Neural crest cell (in vitro differentiated cells): ENCODE results near the gene AOC3. TPM values are rescaled to one million over a fixed set of nuclear protein-coding genes. Genes with fewer than 3 reads are reported as not detected.
"Not testable (repeated sequence)": the region's sequence is repeated elsewhere in the genome, so short reads cannot be mapped to it uniquely, and the experiment has no call there.

ENCODE experiments used
- DNase-seq: peaks from one replicate; pipeline ENCODE4 v3.0.0; 2021; ENCODE audit warnings: low read depth, mixed read lengths, low spot score
- H3K27ac Mint-ChIP-seq: one replicate; pipeline ENCODE4 v1.8.0; 2021; ENCODE audit warnings: mild to moderate bottlenecking, mixed read lengths; ENCODE audit not compliant: unreplicated experiment
- H3K27me3 Mint-ChIP-seq: 2 replicates; pipeline ENCODE4 v1.8.0; 2021; ENCODE audit warnings: low read depth, mild to moderate bottlenecking, mixed read lengths
- H3K36me3 Mint-ChIP-seq: 2 replicates; pipeline ENCODE4 v1.8.0; 2021; ENCODE audit warnings: low read depth, mild to moderate bottlenecking, mixed read lengths
- H3K4me1 Mint-ChIP-seq: 2 replicates; pipeline ENCODE4 v1.8.0; 2021; ENCODE audit warnings: mixed read lengths
- H3K4me3 Mint-ChIP-seq: one replicate; pipeline ENCODE4 v1.8.0; 2021; ENCODE audit warnings: mild to moderate bottlenecking, mixed read lengths
- H3K9me3 Mint-ChIP-seq: 2 replicates; pipeline ENCODE4 v1.8.0; 2021; ENCODE audit warnings: mixed read lengths
- total RNA-seq: library from RNA; stranded (reverse); gene quantifications from 2 replicates; pipeline ENCODE4 v1.2.1, GENCODE V29; 2021
- TF ChIP-seq, protein P1 (sequence below): fragments of 200-600 bp; sonication (generic); conservative IDR thresholded peaks from 2 replicates; pipeline ENCODE4 v1.5.0; 2021; ENCODE audit warnings: antibody characterized with exemption, mild to moderate bottlenecking

Gene AOC3
- total RNA-seq, 1 donor from 2014 or later: 1.1 TPM

DNA sequence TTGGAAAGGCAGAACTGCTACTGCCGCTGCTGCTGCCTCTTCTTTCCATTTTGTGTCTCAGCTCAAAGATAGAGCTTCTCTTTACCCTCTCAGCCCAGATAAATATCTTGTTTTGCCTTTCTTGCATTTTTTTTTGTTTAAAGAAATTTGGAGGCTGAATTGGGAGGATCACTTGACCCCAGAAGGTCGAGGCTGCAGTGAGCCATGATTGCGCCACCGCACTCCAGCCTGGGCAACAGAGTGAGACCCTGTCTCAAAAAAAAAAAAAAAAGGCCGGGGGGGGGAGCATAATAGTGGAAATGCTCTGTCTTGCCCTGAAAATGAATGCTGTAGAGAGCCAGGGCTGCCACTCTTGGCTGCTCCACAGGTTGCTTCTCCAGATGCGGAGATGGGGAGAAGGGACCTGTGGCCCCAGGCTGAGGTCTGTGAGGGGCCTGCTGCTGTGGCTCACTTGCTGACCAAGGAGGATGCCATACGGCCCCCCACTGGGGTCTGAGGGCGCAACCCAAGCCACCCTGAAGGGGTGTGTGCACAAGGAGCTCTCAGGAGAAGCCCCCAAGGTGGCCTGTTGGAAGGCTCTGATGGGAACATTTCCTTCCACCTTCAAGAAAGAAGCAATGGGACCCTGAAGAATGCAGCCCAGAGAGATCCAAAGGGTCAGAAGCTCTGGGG, 28.1 kb downstream of the AOC3 start:
- H3K4me3 Mint-ChIP-seq: no peak overlapping the region
- H3K27ac Mint-ChIP-seq: no peak overlapping the region
- H3K4me1 Mint-ChIP-seq: peaks cover 6% of the 10 kb centered on the region
- DNase-seq: no peak
- no peaks in the 10 kb centered on the region for H3K36me3 Mint-ChIP-seq
- TF ChIP-seq, protein P1, sequence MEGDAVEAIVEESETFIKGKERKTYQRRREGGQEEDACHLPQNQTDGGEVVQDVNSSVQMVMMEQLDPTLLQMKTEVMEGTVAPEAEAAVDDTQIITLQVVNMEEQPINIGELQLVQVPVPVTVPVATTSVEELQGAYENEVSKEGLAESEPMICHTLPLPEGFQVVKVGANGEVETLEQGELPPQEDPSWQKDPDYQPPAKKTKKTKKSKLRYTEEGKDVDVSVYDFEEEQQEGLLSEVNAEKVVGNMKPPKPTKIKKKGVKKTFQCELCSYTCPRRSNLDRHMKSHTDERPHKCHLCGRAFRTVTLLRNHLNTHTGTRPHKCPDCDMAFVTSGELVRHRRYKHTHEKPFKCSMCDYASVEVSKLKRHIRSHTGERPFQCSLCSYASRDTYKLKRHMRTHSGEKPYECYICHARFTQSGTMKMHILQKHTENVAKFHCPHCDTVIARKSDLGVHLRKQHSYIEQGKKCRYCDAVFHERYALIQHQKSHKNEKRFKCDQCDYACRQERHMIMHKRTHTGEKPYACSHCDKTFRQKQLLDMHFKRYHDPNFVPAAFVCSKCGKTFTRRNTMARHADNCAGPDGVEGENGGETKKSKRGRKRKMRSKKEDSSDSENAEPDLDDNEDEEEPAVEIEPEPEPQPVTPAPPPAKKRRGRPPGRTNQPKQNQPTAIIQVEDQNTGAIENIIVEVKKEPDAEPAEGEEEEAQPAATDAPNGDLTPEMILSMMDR: no peak
- H3K27me3 Mint-ChIP-seq: peaks cover 53% of the 10 kb centered on the region
- H3K9me3 Mint-ChIP-seq: no peaks in the 10 kb centered on the region

DNA sequence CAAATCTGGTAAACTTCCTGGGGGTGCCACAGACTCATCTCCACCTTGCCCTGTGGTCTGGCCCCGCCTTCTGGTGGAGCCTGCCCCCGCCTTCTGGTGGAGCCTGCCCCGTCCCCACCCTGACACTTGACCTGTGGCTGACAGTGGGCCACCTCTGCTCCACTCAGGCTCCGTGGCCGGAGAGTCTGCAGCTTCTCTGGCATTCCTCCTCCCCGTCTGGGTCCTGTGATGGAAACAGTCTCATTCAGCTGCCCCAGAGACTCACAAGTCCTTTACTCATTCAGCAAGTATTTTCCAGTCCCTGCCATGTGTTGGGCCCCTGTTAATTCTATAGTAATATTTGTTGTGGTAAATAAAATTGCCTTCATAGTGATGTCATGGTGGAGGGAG, 28.6 kb downstream of the AOC3 start:
- DNase-seq: no peak
- peaks cover 53% of the 10 kb centered on the region for H3K27me3 Mint-ChIP-seq
- no peak overlapping the region for H3K4me3 Mint-ChIP-seq
- no peaks in the 10 kb centered on the region for H3K36me3 Mint-ChIP-seq
- H3K4me1 Mint-ChIP-seq: peaks cover 6% of the 10 kb centered on the region
- no peaks in the 10 kb centered on the region for H3K9me3 Mint-ChIP-seq
- TF ChIP-seq, protein P1: no peak
- no peak overlapping the region for H3K27ac Mint-ChIP-seq

DNA sequence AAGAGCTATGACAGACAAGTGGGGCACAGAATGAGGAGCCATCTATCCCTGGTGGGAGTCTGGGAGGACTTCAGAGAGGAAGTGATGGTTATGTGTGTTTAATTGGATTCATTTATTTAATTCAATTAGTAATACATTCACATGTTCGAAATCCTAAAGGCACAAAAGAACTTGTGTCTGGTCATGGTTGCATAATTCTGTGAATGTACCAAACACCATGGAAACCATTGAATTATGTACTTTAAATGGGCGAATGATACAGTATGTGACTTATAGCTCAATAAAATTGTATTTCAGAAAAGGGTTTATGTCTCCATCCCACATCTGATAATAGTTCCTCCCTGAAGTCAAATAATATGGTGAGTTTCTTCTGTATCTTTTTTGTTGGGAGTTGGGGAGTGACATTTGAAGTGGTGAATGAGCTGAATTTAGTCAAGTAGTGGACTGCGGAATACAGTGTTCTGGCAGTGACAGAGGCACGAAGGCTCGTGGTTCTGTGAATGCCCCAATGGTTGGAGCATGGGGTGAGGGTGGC, 29.8 kb downstream of the AOC3 start:
- H3K27me3 Mint-ChIP-seq: peaks cover 47% of the 10 kb centered on the region
- H3K27ac Mint-ChIP-seq: no peak overlapping the region
- no peak for DNase-seq
- TF ChIP-seq, protein P1: no peak
- H3K4me3 Mint-ChIP-seq: no peak overlapping the region
- H3K36me3 Mint-ChIP-seq: no peaks in the 10 kb centered on the region
- peaks cover 6% of the 10 kb centered on the region for H3K4me1 Mint-ChIP-seq
- H3K9me3 Mint-ChIP-seq: no peaks in the 10 kb centered on the region

DNA sequence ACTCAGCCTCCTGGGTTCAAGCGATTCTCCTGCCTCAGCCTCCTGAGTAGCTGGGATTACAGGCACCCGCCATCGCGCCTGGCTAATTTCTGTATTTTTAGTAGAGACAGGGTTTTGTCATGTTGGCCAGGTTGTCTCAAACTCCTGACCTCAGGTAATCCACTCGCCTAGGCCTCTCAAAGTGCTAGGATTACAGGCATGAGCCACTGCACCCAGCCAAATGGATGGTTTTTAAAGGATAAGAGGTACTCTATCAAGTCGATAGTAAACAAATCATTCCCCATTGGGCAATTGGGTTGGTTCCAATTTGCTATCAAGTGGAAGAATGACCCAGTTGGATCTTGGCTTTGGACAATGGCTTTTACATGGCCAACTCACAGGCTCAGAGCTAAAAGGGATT, 30.7 kb downstream of the AOC3 start:
- not testable (repeated sequence) for H3K36me3 Mint-ChIP-seq, H3K27ac Mint-ChIP-seq, DNase-seq, H3K4me3 Mint-ChIP-seq, H3K9me3 Mint-ChIP-seq, H3K4me1 Mint-ChIP-seq
- H3K27me3 Mint-ChIP-seq: peaks cover 45% of the 10 kb centered on the region

DNA sequence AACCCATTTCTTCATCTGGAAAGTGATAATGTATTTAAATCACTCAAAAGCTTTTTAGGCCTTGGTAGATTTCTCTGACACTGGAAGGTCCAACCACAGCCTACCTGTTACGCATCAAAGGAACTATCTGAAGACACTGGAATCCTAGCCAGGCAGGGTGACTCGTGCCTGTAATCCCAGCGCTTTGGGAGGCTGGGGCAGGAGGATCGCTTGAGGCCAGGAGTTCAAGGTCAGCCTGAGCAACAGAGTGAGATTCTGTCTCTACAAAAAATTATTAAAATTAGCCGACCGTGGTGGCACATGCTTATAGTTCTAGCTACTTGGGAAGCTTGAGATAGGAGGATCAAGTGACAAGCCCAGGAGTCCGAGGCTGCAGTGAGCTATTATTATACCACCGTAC, 31.2 kb downstream of the AOC3 start:
- H3K27me3 Mint-ChIP-seq: peaks cover 41% of the 10 kb centered on the region
- H3K4me1 Mint-ChIP-seq: peaks cover 6% of the 10 kb centered on the region

More for the DNA sequence above, 31.2 kb downstream of the AOC3 start:
- no peaks in the 10 kb centered on the region for H3K9me3 Mint-ChIP-seq
- TF ChIP-seq, protein P1: no peak
- H3K36me3 Mint-ChIP-seq: no peaks in the 10 kb centered on the region
- no peak overlapping the region for H3K27ac Mint-ChIP-seq
- no peak overlapping the region for H3K4me3 Mint-ChIP-seq
- DNase-seq: no peak
